ENCODE measurements around the gene PSMG2. TPM values are rescaled to one million over a fixed set of nuclear protein-coding genes. Genes with fewer than 3 reads are reported as not detected.
"Not testable (repeated sequence)": the region's sequence is repeated elsewhere in the genome, so short reads cannot be mapped to it uniquely, and the experiment has no call there.

Gene PSMG2
- polyA plus RNA-seq, 1 donor = 81.6 TPM

- Histone ChIP-seq H3K4me1 (ENCODE audit: control insufficient read depth, insufficient read depth, low read length) (no peaks in the 10 kb centered on the region), H3K4me3 (ENCODE audit: low read length) (no peak overlapping the region), H3K9me3 (ENCODE audit: control insufficient read depth, low read depth, low read length) (no peaks in the 10 kb centered on the region), H3K27ac (ENCODE audit: low read length) (no peak overlapping the region), H3K36me3 (ENCODE audit: control insufficient read depth, insufficient read depth, low read length) (no peaks in the 10 kb centered on the region), H3K27me3 (ENCODE audit: control insufficient read depth, insufficient read depth, low read length) (no peaks in the 10 kb centered on the region)
- WGBS (ENCODE audit: insufficient coverage, low lambda C conversion rate) = no CpG with 5 or more reads among the region's 8 CpGs
- no peak for DNase-seq
These were observed 44.9 kb downstream of the PSMG2 start for GRCh38 chr18:12747530-12748315.

- H3K36me3 ChIP-seq (ENCODE audit: control insufficient read depth, insufficient read depth, low read length) = no peaks in the 10 kb centered on the region
- H3K4me1 ChIP-seq (ENCODE audit: control insufficient read depth, insufficient read depth, low read length) = no peaks in the 10 kb centered on the region
- no peak for DNase-seq
- H3K27me3 ChIP-seq (ENCODE audit: control insufficient read depth, insufficient read depth, low read length) = no peaks in the 10 kb centered on the region
- no peak overlapping the region for H3K4me3 ChIP-seq (ENCODE audit: low read length)
- H3K27ac ChIP-seq (ENCODE audit: low read length) = no peak overlapping the region
- H3K9me3 ChIP-seq (ENCODE audit: control insufficient read depth, low read depth, low read length) = no peaks in the 10 kb centered on the region
- WGBS (ENCODE audit: insufficient coverage, low lambda C conversion rate) = 70% methylated on average over 2 of the region's 5 CpGs
These were observed 45.8 kb downstream of the PSMG2 start for GRCh38 chr18:12748671-12749070.

- H3K36me3 ChIP-seq (ENCODE audit: control insufficient read depth, insufficient read depth, low read length) = no peaks in the 10 kb centered on the region
- WGBS (ENCODE audit: insufficient coverage, low lambda C conversion rate) = no CpG with 5 or more reads among the region's 13 CpGs
These were observed 46.3 kb downstream of the PSMG2 start for GRCh38 chr18:12749121-12749520.

GRCh38 chr18:12750076-12750714 lies 47.4 kb downstream of the PSMG2 start:
- Histone ChIP-seq H3K27me3 (ENCODE audit: control insufficient read depth, insufficient read depth, low read length) (no peaks in the 10 kb centered on the region), H3K9me3 (ENCODE audit: control insufficient read depth, low read depth, low read length) (no peaks in the 10 kb centered on the region), H3K36me3 (ENCODE audit: control insufficient read depth, insufficient read depth, low read length) (no peaks in the 10 kb centered on the region), H3K4me3 (ENCODE audit: low read length) (no peak overlapping the region), H3K27ac (ENCODE audit: low read length) (no peak overlapping the region), H3K4me1 (ENCODE audit: control insufficient read depth, insufficient read depth, low read length) (no peaks in the 10 kb centered on the region)
- DNase-seq = no peak
- WGBS (ENCODE audit: insufficient coverage, low lambda C conversion rate) = no CpG with 5 or more reads among the region's 14 CpGs

More at GRCh38 chr18:12749121-12749520, 46.3 kb downstream of the PSMG2 start:
- H3K27me3 ChIP-seq (ENCODE audit: control insufficient read depth, insufficient read depth, low read length) = no peaks in the 10 kb centered on the region
- H3K4me1 ChIP-seq (ENCODE audit: control insufficient read depth, insufficient read depth, low read length) = no peaks in the 10 kb centered on the region
- DNase-seq = no peak
- H3K4me3 ChIP-seq (ENCODE audit: low read length) = no peak overlapping the region
- H3K27ac ChIP-seq (ENCODE audit: low read length) = no peak overlapping the region
- no peaks in the 10 kb centered on the region for H3K9me3 ChIP-seq (ENCODE audit: control insufficient read depth, low read depth, low read length)

GRCh38 chr18:12750715-12751502 lies 48.1 kb downstream of the PSMG2 start:
- Histone ChIP-seq H3K4me1 (ENCODE audit: control insufficient read depth, insufficient read depth, low read length) (no peaks in the 10 kb centered on the region), H3K27ac (ENCODE audit: low read length) (no peak overlapping the region), H3K9me3 (ENCODE audit: control insufficient read depth, low read depth, low read length) (no peaks in the 10 kb centered on the region), H3K36me3 (ENCODE audit: control insufficient read depth, insufficient read depth, low read length) (no peaks in the 10 kb centered on the region), H3K27me3 (ENCODE audit: control insufficient read depth, insufficient read depth, low read length) (no peaks in the 10 kb centered on the region), H3K4me3 (ENCODE audit: low read length) (no peak overlapping the region)
- no CpG with 5 or more reads among the region's 18 CpGs for WGBS (ENCODE audit: insufficient coverage, low lambda C conversion rate)
- no peak for DNase-seq

- DNase-seq = no peak
- no peaks in the 10 kb centered on the region for H3K36me3 ChIP-seq (ENCODE audit: control insufficient read depth, insufficient read depth, low read length)
These were observed 48.7 kb downstream of the PSMG2 start for GRCh38 chr18:12751503-12751884.

GRCh38 chr18:12751891-12752290 lies 49.0 kb downstream of the PSMG2 start:
- DNase-seq = no peak
- Histone ChIP-seq H3K36me3 (ENCODE audit: control insufficient read depth, insufficient read depth, low read length) (no peaks in the 10 kb centered on the region), H3K27me3 (ENCODE audit: control insufficient read depth, insufficient read depth, low read length) (no peaks in the 10 kb centered on the region), H3K9me3 (ENCODE audit: control insufficient read depth, low read depth, low read length) (no peaks in the 10 kb centered on the region), H3K4me3 (ENCODE audit: low read length) (no peak overlapping the region), H3K4me1 (ENCODE audit: control insufficient read depth, insufficient read depth, low read length) (no peaks in the 10 kb centered on the region), H3K27ac (ENCODE audit: low read length) (no peak overlapping the region)
- WGBS (ENCODE audit: insufficient coverage, low lambda C conversion rate) = no CpG with 5 or more reads among the region's 4 CpGs

More at GRCh38 chr18:12751503-12751884, 48.7 kb downstream of the PSMG2 start:
- Histone ChIP-seq H3K27ac (ENCODE audit: low read length) (no peak overlapping the region), H3K9me3 (ENCODE audit: control insufficient read depth, low read depth, low read length) (no peaks in the 10 kb centered on the region), H3K4me1 (ENCODE audit: control insufficient read depth, insufficient read depth, low read length) (no peaks in the 10 kb centered on the region), H3K27me3 (ENCODE audit: control insufficient read depth, insufficient read depth, low read length) (no peaks in the 10 kb centered on the region), H3K4me3 (ENCODE audit: low read length) (no peak overlapping the region)
- no CpG with 5 or more reads among the region's 5 CpGs for WGBS (ENCODE audit: insufficient coverage, low lambda C conversion rate)

- no peaks in the 10 kb centered on the region for H3K4me1 ChIP-seq (ENCODE audit: control insufficient read depth, insufficient read depth, low read length)
- no peak for DNase-seq
- no peaks in the 10 kb centered on the region for H3K9me3 ChIP-seq (ENCODE audit: control insufficient read depth, low read depth, low read length)
- no peak overlapping the region for H3K27ac ChIP-seq (ENCODE audit: low read length)
- H3K36me3 ChIP-seq (ENCODE audit: control insufficient read depth, insufficient read depth, low read length) = no peaks in the 10 kb centered on the region
- no peaks in the 10 kb centered on the region for H3K27me3 ChIP-seq (ENCODE audit: control insufficient read depth, insufficient read depth, low read length)
- H3K4me3 ChIP-seq (ENCODE audit: low read length) = no peak overlapping the region
- WGBS (ENCODE audit: insufficient coverage, low lambda C conversion rate) = no CpG with 5 or more reads among the region's 6 CpGs
These were observed 51.7 kb downstream of the PSMG2 start for GRCh38 chr18:12754511-12754910.

- H3K27me3 ChIP-seq (ENCODE audit: control insufficient read depth, insufficient read depth, low read length); H3K4me1 ChIP-seq (ENCODE audit: control insufficient read depth, insufficient read depth, low read length); H3K9me3 ChIP-seq (ENCODE audit: control insufficient read depth, low read depth, low read length); H3K36me3 ChIP-seq (ENCODE audit: control insufficient read depth, insufficient read depth, low read length); H3K27ac ChIP-seq (ENCODE audit: low read length); H3K4me3 ChIP-seq (ENCODE audit: low read length); DNase-seq: not testable (repeated sequence)
- no CpG with 5 or more reads among the region's 6 CpGs for WGBS (ENCODE audit: insufficient coverage, low lambda C conversion rate)
These were observed 52.8 kb downstream of the PSMG2 start for GRCh38 chr18:12755606-12756005.

- WGBS (ENCODE audit: insufficient coverage, low lambda C conversion rate) = no CpG with 5 or more reads among the region's 14 CpGs
- not testable (repeated sequence) for H3K36me3 ChIP-seq (ENCODE audit: control insufficient read depth, insufficient read depth, low read length); H3K27ac ChIP-seq (ENCODE audit: low read length); H3K27me3 ChIP-seq (ENCODE audit: control insufficient read depth, insufficient read depth, low read length); H3K4me3 ChIP-seq (ENCODE audit: low read length); DNase-seq; H3K4me1 ChIP-seq (ENCODE audit: control insufficient read depth, insufficient read depth, low read length); H3K9me3 ChIP-seq (ENCODE audit: control insufficient read depth, low read depth, low read length)
These were observed 53.9 kb downstream of the PSMG2 start for GRCh38 chr18:12756619-12757239.

Measured in large intestine (tissue), 3 donors.